SU-DHL-6 (cell line): ENCODE measurements around the gene TYRO3.

Source experiments
- H2AFZ ChIP-seq: fragments of 200-600 bp; sonication (generic); 2 replicates; pipeline ENCODE4 v1.6.1; 2014; ENCODE audit warnings: low read depth, mild to moderate bottlenecking, moderate library complexity, mixed read lengths, antibody characterized with exemption, low read length; ENCODE audit not compliant: severe bottlenecking
- H3F3A ChIP-seq: fragments of 200-600 bp; shearing (Covaris generic); 2 replicates; pipeline ENCODE4 v1.6.0; 2016; ENCODE audit warnings: antibody characterized with exemption, mild to moderate bottlenecking; ENCODE audit not compliant: insufficient read depth
- H3K27ac ChIP-seq: fragments of 200-600 bp; sonication (generic); 2 replicates; pipeline ENCODE4 v1.5.1; 2016; ENCODE audit warnings: low read depth, mild to moderate bottlenecking, low read length, moderate library complexity, mixed read lengths
- H3K27me3 ChIP-seq: fragments of 200-600 bp; sonication (generic), shearing (Covaris generic); 2 replicates; pipeline ENCODE4 v1.6.0; 2014; ENCODE audit warnings: mild to moderate bottlenecking, low read length
- H3K36me3 ChIP-seq: fragments of 200-600 bp; sonication (generic); 2 replicates; pipeline ENCODE4 v1.6.1; 2014; ENCODE audit warnings: mild to moderate bottlenecking, low read length, mixed read lengths
- H3K4me2 ChIP-seq: fragments of 300-600, 200-600 bp; shearing (Covaris generic), sonication (generic); 2 replicates; pipeline ENCODE4 v1.6.0; 2014; ENCODE audit warnings: low read length, low read depth, mild to moderate bottlenecking; ENCODE audit not compliant: poor library complexity, severe bottlenecking
- H3K4me3 ChIP-seq: fragments of 200-600 bp; sonication (generic); 2 replicates; pipeline ENCODE4 v1.5.1; 2014; ENCODE audit warnings: antibody characterized with exemption, low read length, mild to moderate bottlenecking, mixed read lengths; ENCODE audit not compliant: insufficient read depth, poor library complexity, severe bottlenecking
- H3K79me2 ChIP-seq: fragments of 200-600 bp; sonication (generic); 2 replicates; pipeline ENCODE4 v1.6.1; 2014; ENCODE audit warnings: mild to moderate bottlenecking, low read length, moderate library complexity; ENCODE audit not compliant: insufficient read depth
- H3K9ac ChIP-seq: fragments of 200-600 bp; sonication (generic); 2 replicates; pipeline ENCODE4 v1.7.0; 2014; ENCODE audit warnings: mild to moderate bottlenecking, low read length
- H3K9me2 ChIP-seq: fragments of 200-600 bp; sonication (generic); replicated peaks from 2 replicates; pipeline ENCODE4 v1.6.1; 2014; ENCODE audit warnings: low read length; ENCODE audit not compliant: insufficient read depth
- H3K9me3 ChIP-seq: fragments of 200-600 bp; sonication (generic); 2 replicates; pipeline ENCODE4 v1.6.1; 2014; ENCODE audit warnings: low read length, mixed read lengths; ENCODE audit not compliant: insufficient read depth
- H4K20me1 ChIP-seq: fragments of 200-600 bp; sonication (generic); 2 replicates; pipeline ENCODE4 v1.6.1; 2014; ENCODE audit warnings: low read depth, mild to moderate bottlenecking, antibody characterized with exemption, low read length, moderate library complexity, mixed read lengths
- EZH2phosphoT487 ChIP-seq: fragments of 200-600 bp; sonication (generic), shearing (Covaris generic); conservative IDR thresholded peaks from 2 replicates; pipeline ENCODE4 v1.6.1; 2018; ENCODE audit warnings: mild to moderate bottlenecking, antibody characterized with exemption, low read length, moderate library complexity, mixed read lengths
- TF ChIP-seq, protein P1 (sequence below): fragments of 200-600 bp; sonication (generic); IDR thresholded peaks from one replicate; pipeline ENCODE4 v1.5.1; 2017; ENCODE audit warnings: antibody characterized with exemption, mild to moderate bottlenecking, low read length, moderate library complexity; ENCODE audit not compliant: insufficient read depth, poor library complexity, severe bottlenecking

The TYRO3 gene

DNA sequence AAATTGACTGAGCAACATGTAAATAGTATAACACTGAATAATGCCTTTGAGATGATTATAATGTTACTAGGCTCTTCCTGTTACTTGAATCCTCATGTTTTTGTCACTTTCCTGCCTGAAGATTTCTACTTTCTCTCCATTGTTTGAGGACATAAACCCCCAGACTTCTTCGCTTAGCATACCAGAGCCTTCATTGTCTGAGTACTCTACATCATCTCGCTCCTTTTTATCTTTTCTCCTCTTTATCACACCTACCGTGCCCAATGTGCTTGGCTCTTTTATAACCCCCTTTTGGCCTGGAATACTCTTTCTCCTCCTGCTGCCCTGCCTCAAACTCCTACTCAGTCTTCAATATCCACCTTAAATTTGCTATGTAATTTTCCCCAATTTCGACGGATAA, 70.9 kb downstream of the TYRO3 start:
- Histone ChIP-seq H3K4me2 (no peak overlapping the region), H3K9ac (no peak overlapping the region), H4K20me1 (no peaks in the 10 kb centered on the region), H3K9me2 (no peaks in the 10 kb centered on the region), H2AFZ (no peak overlapping the region), H3K9me3 (no peaks in the 10 kb centered on the region), H3F3A (no peaks in the 10 kb centered on the region), H3K27me3 (no peaks in the 10 kb centered on the region), H3K79me2 (no peaks in the 10 kb centered on the region), H3K36me3 (no peaks in the 10 kb centered on the region), H3K27ac (no peak overlapping the region), H3K4me3 (no peak overlapping the region)
- TF ChIP-seq EZH2phosphoT487: no peak
- TF ChIP-seq, protein P1, sequence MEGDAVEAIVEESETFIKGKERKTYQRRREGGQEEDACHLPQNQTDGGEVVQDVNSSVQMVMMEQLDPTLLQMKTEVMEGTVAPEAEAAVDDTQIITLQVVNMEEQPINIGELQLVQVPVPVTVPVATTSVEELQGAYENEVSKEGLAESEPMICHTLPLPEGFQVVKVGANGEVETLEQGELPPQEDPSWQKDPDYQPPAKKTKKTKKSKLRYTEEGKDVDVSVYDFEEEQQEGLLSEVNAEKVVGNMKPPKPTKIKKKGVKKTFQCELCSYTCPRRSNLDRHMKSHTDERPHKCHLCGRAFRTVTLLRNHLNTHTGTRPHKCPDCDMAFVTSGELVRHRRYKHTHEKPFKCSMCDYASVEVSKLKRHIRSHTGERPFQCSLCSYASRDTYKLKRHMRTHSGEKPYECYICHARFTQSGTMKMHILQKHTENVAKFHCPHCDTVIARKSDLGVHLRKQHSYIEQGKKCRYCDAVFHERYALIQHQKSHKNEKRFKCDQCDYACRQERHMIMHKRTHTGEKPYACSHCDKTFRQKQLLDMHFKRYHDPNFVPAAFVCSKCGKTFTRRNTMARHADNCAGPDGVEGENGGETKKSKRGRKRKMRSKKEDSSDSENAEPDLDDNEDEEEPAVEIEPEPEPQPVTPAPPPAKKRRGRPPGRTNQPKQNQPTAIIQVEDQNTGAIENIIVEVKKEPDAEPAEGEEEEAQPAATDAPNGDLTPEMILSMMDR: no peak

DNA sequence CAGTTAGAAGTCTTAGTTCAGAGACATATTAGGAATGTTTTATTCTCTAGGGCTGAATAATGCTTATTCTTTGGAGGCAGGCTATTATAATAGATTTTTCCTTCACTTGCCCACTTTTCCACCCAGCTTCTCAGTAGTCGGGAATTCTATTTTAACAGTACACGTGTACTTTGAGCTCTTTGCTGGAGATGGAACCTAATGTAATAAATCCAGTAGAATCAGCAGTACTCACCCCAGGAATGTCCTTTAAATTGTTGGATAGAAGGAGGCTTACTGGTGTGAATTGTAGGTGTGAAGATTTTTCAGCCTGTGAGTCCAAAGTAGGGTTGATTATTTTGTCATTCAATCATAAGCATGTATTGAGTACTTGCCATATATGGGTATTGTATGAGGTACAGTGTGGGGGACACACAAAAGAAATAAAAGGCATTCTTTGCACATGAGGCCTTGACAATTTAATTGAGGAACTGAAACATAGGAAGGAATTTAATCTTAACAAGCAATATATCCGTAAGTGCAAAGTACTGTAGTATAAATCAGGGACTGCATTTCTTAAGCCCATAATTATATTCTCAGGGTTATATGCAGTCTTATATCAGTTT, 71.7 kb downstream of the TYRO3 start:
- no peak overlapping the region for H3K4me2 ChIP-seq
- H4K20me1 ChIP-seq: no peaks in the 10 kb centered on the region
- H3K4me3 ChIP-seq: no peak overlapping the region
- H3F3A ChIP-seq: no peaks in the 10 kb centered on the region
- H3K9me3 ChIP-seq: no peaks in the 10 kb centered on the region
- H3K79me2 ChIP-seq: no peaks in the 10 kb centered on the region
- H2AFZ ChIP-seq: no peak overlapping the region
- H3K36me3 ChIP-seq: no peaks in the 10 kb centered on the region
- H3K27me3 ChIP-seq: no peaks in the 10 kb centered on the region
- TF ChIP-seq, protein P1: no peak
- no peak for TF ChIP-seq EZH2phosphoT487
- H3K27ac ChIP-seq: no peak overlapping the region
- no peaks in the 10 kb centered on the region for H3K9me2 ChIP-seq
- no peak overlapping the region for H3K9ac ChIP-seq

DNA sequence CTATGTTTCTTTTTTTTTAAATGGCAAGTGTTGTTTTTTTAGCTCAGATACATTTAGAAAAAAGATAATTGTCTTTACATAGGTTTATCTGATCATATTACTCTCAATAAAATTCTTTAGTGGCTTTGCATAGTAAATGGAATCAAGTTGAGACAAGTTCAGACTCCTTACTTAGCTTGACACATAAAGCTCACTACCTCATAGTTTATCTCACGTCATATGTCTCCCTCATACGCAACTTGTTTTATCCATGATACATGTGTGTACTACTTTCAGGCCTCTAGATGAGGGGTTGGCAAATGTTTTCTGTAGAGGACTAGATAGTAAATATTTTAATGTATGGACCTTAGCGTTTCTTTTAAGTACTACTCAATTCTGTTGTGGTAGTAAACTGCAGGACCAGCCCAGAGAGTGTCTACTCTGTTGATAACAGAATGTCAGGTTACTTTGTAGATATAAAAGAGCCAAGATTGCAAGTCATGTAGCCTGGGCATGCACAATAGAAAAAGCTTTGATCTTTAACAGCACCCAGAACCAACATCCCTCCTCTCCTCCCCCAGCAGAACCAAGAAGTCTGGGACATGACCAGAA, 73.0 kb downstream of the TYRO3 start:
- Histone ChIP-seq H3K9me3 (no peaks in the 10 kb centered on the region), H3K4me3 (no peak overlapping the region), H3K79me2 (no peaks in the 10 kb centered on the region), H3K27me3 (no peaks in the 10 kb centered on the region), H3K36me3 (no peaks in the 10 kb centered on the region), H2AFZ (no peak overlapping the region), H3F3A (no peaks in the 10 kb centered on the region), H3K27ac (no peak overlapping the region), H3K9me2 (no peaks in the 10 kb centered on the region), H4K20me1 (no peaks in the 10 kb centered on the region), H3K4me2 (no peak overlapping the region), H3K9ac (no peak overlapping the region)
- TF ChIP-seq, protein P1: no peak
- no peak for TF ChIP-seq EZH2phosphoT487
